ENCODE measurements around the gene SKI.

Gene SKI

GRCh38 chr1:2253036-2253796, 25.1 kb downstream of the SKI start:
- ChIA-PET POLR2A (no interaction called here), CTCF (interaction anchor here (1.3 kb wide), 1 partner anchor 58 kb away, joined by 3 read pairs; no protein-coding TSS in a partner anchor)
- no peak for TF ChIP-seq CTCF (IDR thresholded peaks at IDR 0.05; ENCODE audit: control extremely low read depth, extremely low read depth, low read depth, missing control alignments)
- DNase-seq (ENCODE audit: extremely low spot score), result no peak

GRCh38 chr1:2253797-2254480, 25.8 kb downstream of the SKI start:
- CTCF ChIA-PET, result interaction anchor here (1.3 kb wide), 1 partner anchor 58 kb away, joined by 3 read pairs; no protein-coding TSS in a partner anchor
- POLR2A ChIA-PET, result no interaction called here
- no peak for TF ChIP-seq CTCF (IDR thresholded peaks at IDR 0.05; ENCODE audit: control extremely low read depth, extremely low read depth, low read depth, missing control alignments)
- DNase-seq (ENCODE audit: extremely low spot score), result no peak

GRCh38 chr1:2255047-2255419, 26.9 kb downstream of the SKI start:
- ChIA-PET CTCF (no interaction called here), POLR2A (no interaction called here)
- DNase-seq (ENCODE audit: extremely low spot score), result no peak
- TF ChIP-seq CTCF (IDR thresholded peaks at IDR 0.05; ENCODE audit: control extremely low read depth, extremely low read depth, low read depth, missing control alignments), result no peak

GRCh38 chr1:2255420-2256369, 27.6 kb downstream of the SKI start:
- DNase-seq (ENCODE audit: extremely low spot score), result no peak

DNA sequence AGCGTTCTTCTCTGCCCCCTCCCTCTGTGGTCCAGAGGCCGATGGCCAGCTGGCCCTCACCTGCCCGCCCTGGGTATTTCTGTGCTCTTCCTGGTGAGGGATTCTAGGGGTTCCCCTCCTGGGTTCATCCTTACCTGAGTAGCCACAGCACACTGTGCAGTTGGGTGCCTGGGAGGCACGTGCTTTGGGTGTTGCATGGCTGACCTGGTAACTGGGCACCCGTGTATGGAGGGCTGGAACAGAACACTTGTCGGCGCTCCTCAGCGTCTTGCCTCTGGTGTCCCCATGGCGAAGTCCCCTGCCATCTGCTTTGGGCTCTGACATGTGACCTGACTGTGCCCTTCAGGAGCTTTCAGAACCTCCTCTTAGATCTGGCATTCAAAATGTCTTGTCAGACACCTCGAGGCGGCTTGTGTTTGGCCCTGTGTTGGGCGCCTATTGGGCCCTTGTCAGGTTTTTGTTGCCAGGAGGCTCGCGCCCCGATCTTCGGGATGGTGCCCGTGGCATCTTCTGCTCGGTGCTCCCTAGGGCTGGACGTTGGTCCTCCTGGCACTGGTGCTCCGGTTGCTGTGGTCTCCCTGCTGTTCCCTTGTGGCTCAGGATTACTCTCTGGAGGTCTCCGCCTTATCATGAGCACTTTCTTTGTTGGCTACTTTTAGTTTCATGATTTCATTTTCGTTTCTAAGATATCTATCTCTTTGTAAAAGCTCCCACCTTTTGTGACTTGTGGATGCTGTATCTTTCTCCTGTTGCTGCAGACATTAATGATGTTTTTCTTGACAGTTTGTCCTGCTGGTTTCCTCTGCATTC, 28.5 kb downstream of the SKI start:
- no peak for DNase-seq (ENCODE audit: extremely low spot score)
- POLR2A ChIA-PET, result no interaction called here
- no peak for TF ChIP-seq CTCF (IDR thresholded peaks at IDR 0.05; ENCODE audit: control extremely low read depth, extremely low read depth, low read depth, missing control alignments)
- CTCF ChIA-PET, result interaction anchor here (1.4 kb wide), 1 partner anchor 17 kb away, joined by 3 read pairs; no protein-coding TSS in a partner anchor

More at GRCh38 chr1:2255420-2256369, 27.6 kb downstream of the SKI start:
- CTCF ChIA-PET, result interaction anchor here (1.4 kb wide), 1 partner anchor 18 kb away, joined by 3 read pairs; no protein-coding TSS in a partner anchor
- POLR2A ChIA-PET, result no interaction called here
- no peak for TF ChIP-seq CTCF (IDR thresholded peaks at IDR 0.05; ENCODE audit: control extremely low read depth, extremely low read depth, low read depth, missing control alignments)
